Endothelial cell of umbilical vein (primary cell): ENCODE data around the gene SOX30. TPM values are rescaled to one million over a fixed set of nuclear protein-coding genes. Genes with fewer than 3 reads are reported as not detected.
A peak's percentile ranks its signal among the peaks of the same experiment; 100 is the strongest.

Experiments
- BruUV-seq: library from RNA; stranded (reverse); fragments of 400-500 nt; replicated peaks from 2 replicates; lab custom pipeline; 2021; lab: Mats Ljungman, UMichigan
- CTCF ChIA-PET: fragments of 300-600, 350-600 bp; sonication (Branson Sonifier 250); formaldehyde crosslinking; loops from one replicate; lab custom pipeline; 2021; ENCODE audit warnings: antibody characterized with exemption, inconsistent platforms; lab: Charles Lee
- POLR2A ChIA-PET: fragments of 300-600, 350-600 bp; sonication (Branson Sonifier 250); formaldehyde crosslinking; loops from one replicate; lab custom pipeline; 2021; ENCODE audit warnings: antibody characterized with exemption, inconsistent platforms; lab: Charles Lee
- DNase-seq: peaks from one replicate; pipeline ENCODE4 v3.0.0-alpha.2; 2011; ENCODE audit warnings: low read depth, low spot score
- FAIRE-seq: peaks from 2 replicates; lab custom pipeline; 2011; peaks lifted over from hg19 to GRCh38; lab: Jason Lieb, UNC
- H2AFZ ChIP-seq: 2 replicates; pipeline ENCODE4 v1.6.0; 2012; ENCODE audit warnings: low read depth, low read length, control low read depth, inconsistent platforms
- H3K27ac ChIP-seq: 2 replicates; pipeline ENCODE4 v1.5.1; 2011; ENCODE audit warnings: low read depth, mild to moderate bottlenecking, control low read depth, low read length, moderate library complexity; ENCODE audit not compliant: insufficient read depth
- H3K27me3 ChIP-seq, 2 experiments: 2 replicates each; pipeline versions ENCODE4 v1.6.0 to v1.6.1; 2011; ENCODE audit warnings: low read length in 2 of 2, mixed read lengths in 1 of 2; ENCODE audit not compliant: control insufficient read depth in 2 of 2, insufficient read depth in 2 of 2
- H3K36me3 ChIP-seq, 2 experiments: 2 replicates in 1 of 2; 3 replicates in 1 of 2; pipeline ENCODE4 v1.5.1; 2011; ENCODE audit warnings: low read length in 2 of 2, mild to moderate bottlenecking in 1 of 2, moderate library complexity in 1 of 2; ENCODE audit not compliant: control insufficient read depth in 2 of 2, insufficient read depth in 2 of 2; ENCODE audit errors: extremely low read depth in 1 of 2
- H3K4me1 ChIP-seq: 3 replicates; pipeline ENCODE4 v1.5.1; 2011; ENCODE audit warnings: mild to moderate bottlenecking, low read length; ENCODE audit not compliant: control insufficient read depth, insufficient read depth; ENCODE audit errors: extremely low read depth
- H3K4me2 ChIP-seq: 2 replicates; pipeline ENCODE4 v1.6.1; 2011; ENCODE audit warnings: low read length, control low read depth, mixed read lengths; ENCODE audit not compliant: insufficient read depth
- H3K4me3 ChIP-seq, 3 experiments: fragments of 200-600 bp in 1 of 3; sonication (generic), shearing (Covaris generic) in 1 of 3; replicated peaks in 1 of 3; 2 replicates each; pipeline ENCODE4 v1.5.1; 2011 to 2016; ENCODE audit warnings: control low read depth in 3 of 3, low read length in 3 of 3, mild to moderate bottlenecking in 2 of 3, inconsistent platforms in 1 of 3, low read depth in 1 of 3, moderate library complexity in 1 of 3; ENCODE audit not compliant: insufficient read depth in 1 of 3
- H3K79me2 ChIP-seq: 2 replicates; pipeline ENCODE4 v1.6.0; 2012; ENCODE audit warnings: low read length, inconsistent platforms; ENCODE audit not compliant: control insufficient read depth, insufficient read depth
- H3K9ac ChIP-seq: replicated peaks from 2 replicates; pipeline ENCODE3; 2011; ENCODE audit warnings: low read length, control low read depth; ENCODE audit not compliant: insufficient read depth; ENCODE audit errors: extremely low read depth
- H3K9me1 ChIP-seq: replicated peaks from 3 replicates; pipeline ENCODE4 v1.6.0; 2011; ENCODE audit warnings: mild to moderate bottlenecking, low read length; ENCODE audit not compliant: control insufficient read depth, insufficient read depth; ENCODE audit errors: extremely low read depth
- H3K9me3 ChIP-seq: replicated peaks from 2 replicates; pipeline ENCODE4 v1.5.1; 2012; ENCODE audit warnings: low read length, inconsistent platforms; ENCODE audit not compliant: control insufficient read depth, insufficient read depth
- H4K20me1 ChIP-seq: replicated peaks from 2 replicates; pipeline ENCODE3; 2011; ENCODE audit warnings: mild to moderate bottlenecking, low read length; ENCODE audit not compliant: control insufficient read depth, insufficient read depth; ENCODE audit errors: extremely low read depth
- CTCF ChIP-seq, 2 donors: IDR thresholded peaks; 1 replicate in 1 of 2; 2 replicates in 1 of 2; pipeline ENCODE4 v1.5.1; 2011; ENCODE audit warnings: low read length in 2 of 2, mild to moderate bottlenecking in 2 of 2, moderate library complexity in 2 of 2, control low read depth in 1 of 2, inconsistent platforms in 1 of 2, low read depth in 1 of 2; ENCODE audit not compliant: insufficient read depth in 1 of 2; ENCODE audit errors: extremely low read depth in 1 of 2
- EZH2 ChIP-seq: IDR thresholded peaks from 2 replicates; pipeline ENCODE4 v1.6.1; 2012; ENCODE audit warnings: borderline replicate concordance, low read depth, mild to moderate bottlenecking, moderate library complexity, low read length, inconsistent platforms; ENCODE audit not compliant: severe bottlenecking
- FOS ChIP-seq: IDR thresholded peaks from 2 replicates; pipeline ENCODE4 v1.6.1; 2011; ENCODE audit warnings: mild to moderate bottlenecking, low read length, moderate library complexity, borderline replicate concordance; ENCODE audit not compliant: insufficient read depth
- GATA2 ChIP-seq: IDR thresholded peaks from 2 replicates; pipeline ENCODE4 v1.7.0; 2011; ENCODE audit warnings: low read depth, mild to moderate bottlenecking, moderate library complexity, mixed read lengths, low read length; ENCODE audit not compliant: insufficient read length, insufficient read depth
- JUN ChIP-seq: IDR thresholded peaks from 2 replicates; pipeline ENCODE4 v1.6.1; 2011; ENCODE audit warnings: borderline replicate concordance, low read depth; ENCODE audit not compliant: insufficient read length, insufficient read depth
- MAX ChIP-seq: IDR thresholded peaks from 2 replicates; pipeline ENCODE4 v1.6.1; 2011; ENCODE audit not compliant: insufficient read depth, insufficient read length
- MYC ChIP-seq: IDR thresholded peaks from one replicate; pipeline ENCODE4 v1.6.1; 2011; ENCODE audit warnings: mild to moderate bottlenecking, low read depth, low read length
- POLR2A ChIP-seq: IDR thresholded peaks from 2 replicates; pipeline ENCODE4 v1.6.1; 2012; ENCODE audit warnings: low read depth, mild to moderate bottlenecking, control low read depth, low read length
- POLR2AphosphoS5 ChIP-seq: IDR thresholded peaks from 2 replicates; pipeline ENCODE4 v1.6.1; 2012; ENCODE audit warnings: low read depth, mild to moderate bottlenecking, control low read depth, low read length, moderate library complexity; ENCODE audit not compliant: insufficient read depth
- dilution Hi-C: fragments of 300-500 bp; cut with MboI; formaldehyde crosslinking; loops from one replicate; pipeline ENCODE4 v1.15.0; 2019; ENCODE audit warnings: low sequenced_read_pairs; ENCODE audit not compliant: extremely low pct_ligation_motif_present
- intact Hi-C: fragments of 100-400 bp; cut with micrococcal nuclease; formaldehyde crosslinking; loops from one replicate; pipeline ENCODE4 v1.10.0; 2022
- polyA plus RNA-seq, 4 experiments: library from polyadenylated mRNA; depleted of rRNA in 3 of 4; stranded (reverse) in 3 of 4; unstranded in 1 of 4; fragments of >200 nt; gene quantifications; 2 replicates each; pipeline versions ENCODE4 v1.2.1 to v1.2.3, GENCODE V29; 2011 to 2012; ENCODE audit warnings: missing spikeins in 1 of 4
- total RNA-seq: library from RNA; stranded (reverse); gene quantifications from 2 replicates; pipeline ENCODE4 v1.2.3, GENCODE V29; 2021

The SOX30 gene
- total and polyA plus RNA-seq, 2 donors (not counting 3 experiments of a cell fraction or from before 2014, with no cell fraction given) = not detected

GRCh38 chr5:157582731-157583620 lies 69.3 kb downstream of the SOX30 start:
- peak; percentile 70 for FAIRE-seq
- DNase-seq = peak; percentile 47
- H2AFZ ChIP-seq = peak overlapping the region; percentile 69
- H3K9me3 ChIP-seq = no peaks in the 10 kb centered on the region
- dilution Hi-C loops (no loop called here), intact Hi-C loops (no loop called here)
- no peak overlapping the region for H3K9ac ChIP-seq
- H3K79me2 ChIP-seq = no peaks in the 10 kb centered on the region
- TF ChIP-seq POLR2AphosphoS5 (no peak), EZH2 (no peak), GATA2 (no peak), CTCF (IDR thresholded peaks at IDR 0.05; ENCODE audit: extremely low read depth in 1 of 2, insufficient read depth in 1 of 2, low read depth in 1 of 2, low read length in 2 of 2) (no peak), MAX (no peak), MYC (no peak), POLR2A (no peak), JUN (no peak), FOS (no peak)
- peak overlapping the region; percentile 8 for H3K4me2 ChIP-seq
- H3K36me3 ChIP-seq = no peaks in the 10 kb centered on the region
- no peaks in the 10 kb centered on the region for H4K20me1 ChIP-seq
- H3K4me1 ChIP-seq = peaks cover 8% of the 10 kb centered on the region
- ChIA-PET CTCF (interaction anchor here (0.7 to 1.1 kb wide), 3 partner anchors 9 to 42 kb away, joined by 3 read pairs; no protein-coding TSS in a partner anchor), POLR2A (no interaction called here)
- H3K27me3 ChIP-seq = no peaks in the 10 kb centered on the region
- no peak overlapping the region for H3K4me3 ChIP-seq
- BruUV-seq = no TSS peak
- no peak overlapping the region for H3K27ac ChIP-seq
- H3K9me1 ChIP-seq = no peaks in the 10 kb centered on the region
